Epidermal melanocyte (primary cell): ENCODE results near the gene EFCAB6.

Experiments used
- DNase-seq: peaks from one replicate; pipeline ENCODE4 v3.0.0; 2011; ENCODE audit warnings: low spot score; ENCODE audit not compliant: insufficient read length

The EFCAB6 gene

DNA sequence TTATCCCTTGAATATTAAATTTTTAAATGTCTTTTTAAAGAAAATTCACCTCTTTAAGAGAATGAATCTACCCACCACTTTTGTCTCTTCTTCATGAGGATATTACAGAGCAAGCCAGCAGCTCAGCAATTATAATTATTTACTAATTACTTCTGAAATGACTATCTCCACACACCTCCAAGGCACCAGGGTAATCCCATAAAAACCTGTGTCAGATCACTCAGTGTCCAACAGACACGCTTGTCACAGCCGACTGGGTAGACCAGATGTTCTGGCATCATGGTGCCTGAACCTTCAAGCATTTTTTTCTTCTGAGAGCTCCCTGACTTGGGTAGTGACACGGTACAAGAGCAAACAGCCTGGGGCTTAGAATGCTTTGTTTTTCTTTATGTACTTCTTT, 61.4 kb downstream of the EFCAB6 start:
- DNase-seq, result no peak

DNA sequence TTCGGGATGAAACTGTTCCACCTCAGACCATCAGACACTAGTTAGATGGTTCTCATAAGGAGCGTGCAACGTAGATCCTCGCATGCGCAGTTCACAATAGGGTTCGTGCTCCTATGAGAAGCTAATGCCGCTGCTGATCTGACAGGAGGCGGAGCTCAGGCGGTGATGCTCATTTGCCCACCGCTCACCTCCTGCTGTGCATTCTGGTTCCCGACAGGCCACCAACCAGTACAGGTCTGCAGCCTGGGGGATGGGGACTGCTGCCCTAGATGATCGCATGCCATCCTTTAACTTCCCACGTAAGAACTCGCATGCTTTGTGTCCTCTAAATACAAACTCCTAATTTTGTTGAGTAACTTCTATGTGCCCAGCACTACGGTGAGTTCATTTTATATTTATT, 62.6 kb downstream of the EFCAB6 start:
- no peak for DNase-seq

DNA sequence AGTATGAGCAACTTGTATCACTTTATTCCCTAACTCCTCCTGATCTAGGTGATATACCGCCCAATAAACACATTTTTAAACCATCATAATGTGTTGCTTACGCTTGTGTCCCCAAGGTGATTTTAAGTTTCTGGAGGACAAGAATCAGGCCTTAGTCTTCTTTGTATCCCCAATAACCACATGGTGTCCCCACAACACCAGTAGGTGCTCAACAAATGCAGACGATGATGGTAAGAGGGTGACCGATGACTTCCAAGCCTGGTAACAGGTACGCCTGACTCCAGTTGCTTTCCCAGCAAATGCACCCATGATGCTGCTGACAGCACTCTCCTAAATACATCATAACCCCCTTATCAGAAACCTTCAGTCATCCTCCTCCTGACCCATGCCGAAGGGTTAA, 64.2 kb downstream of the EFCAB6 start:
- DNase-seq, result no peak

DNA sequence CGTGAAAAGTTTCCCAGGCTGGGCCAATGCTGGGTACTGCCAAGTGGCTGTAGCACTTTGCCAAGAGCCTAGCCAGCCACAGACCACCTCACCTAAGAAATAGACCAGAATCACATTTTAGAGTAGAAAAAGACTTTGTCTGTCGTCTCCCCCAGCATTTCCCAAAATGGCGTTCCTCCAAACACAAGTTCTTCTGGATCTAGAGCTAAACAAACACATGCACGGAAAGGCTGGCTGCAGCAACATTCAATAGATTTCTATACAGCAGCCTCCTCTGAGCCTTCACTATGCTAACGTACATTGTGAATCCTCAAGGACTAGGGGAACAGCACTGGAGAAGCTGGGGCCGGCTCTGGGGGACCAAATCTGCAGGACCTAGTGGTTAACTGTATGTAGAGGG, 65.0 kb downstream of the EFCAB6 start:
- no peak for DNase-seq

DNA sequence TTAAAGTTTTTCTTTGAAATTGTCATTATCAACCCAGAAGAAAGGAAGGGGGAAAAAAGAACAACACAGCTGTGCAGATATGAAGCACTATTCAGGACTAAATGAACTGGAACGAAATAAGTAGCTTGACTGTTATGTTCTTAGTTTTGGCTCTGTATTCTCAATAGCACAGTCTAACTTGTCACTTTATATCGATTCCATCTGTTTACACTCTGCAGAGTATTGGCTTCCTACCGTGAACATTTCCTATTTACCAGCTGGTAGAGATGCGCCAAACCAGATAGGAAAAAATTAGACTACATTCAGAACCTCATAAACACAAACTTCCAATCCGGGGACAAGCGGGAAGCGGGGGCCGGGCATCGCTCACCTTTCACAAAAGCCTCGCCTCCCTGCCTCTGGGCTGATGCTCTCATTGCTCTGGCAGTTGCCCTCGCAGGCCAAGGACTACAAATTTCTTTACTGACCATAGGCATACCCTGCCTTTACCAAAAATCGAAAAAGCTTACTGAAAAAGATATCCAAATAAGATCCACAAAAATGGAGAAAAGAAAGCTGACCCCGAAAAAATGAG, 66.2 kb downstream of the EFCAB6 start:
- DNase-seq, result no peak

DNA sequence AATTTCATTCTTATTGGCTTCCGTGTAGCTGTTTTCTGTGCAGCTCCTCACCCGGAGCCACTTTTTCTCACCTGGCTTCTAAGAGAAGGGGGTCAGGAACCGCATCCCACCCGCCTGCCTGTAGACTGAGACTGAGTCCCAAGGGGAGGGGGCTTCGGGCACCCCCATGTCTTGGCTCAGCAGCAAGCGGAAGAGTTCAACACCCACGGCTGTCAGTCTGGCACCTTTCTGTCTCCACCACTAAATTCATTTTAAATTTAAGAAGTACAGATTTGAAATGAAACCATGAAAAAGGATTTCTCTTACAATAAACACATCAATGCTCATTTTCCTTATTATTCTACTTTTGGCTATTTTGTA, 66.7 kb downstream of the EFCAB6 start:
- DNase-seq, result no peak

DNA sequence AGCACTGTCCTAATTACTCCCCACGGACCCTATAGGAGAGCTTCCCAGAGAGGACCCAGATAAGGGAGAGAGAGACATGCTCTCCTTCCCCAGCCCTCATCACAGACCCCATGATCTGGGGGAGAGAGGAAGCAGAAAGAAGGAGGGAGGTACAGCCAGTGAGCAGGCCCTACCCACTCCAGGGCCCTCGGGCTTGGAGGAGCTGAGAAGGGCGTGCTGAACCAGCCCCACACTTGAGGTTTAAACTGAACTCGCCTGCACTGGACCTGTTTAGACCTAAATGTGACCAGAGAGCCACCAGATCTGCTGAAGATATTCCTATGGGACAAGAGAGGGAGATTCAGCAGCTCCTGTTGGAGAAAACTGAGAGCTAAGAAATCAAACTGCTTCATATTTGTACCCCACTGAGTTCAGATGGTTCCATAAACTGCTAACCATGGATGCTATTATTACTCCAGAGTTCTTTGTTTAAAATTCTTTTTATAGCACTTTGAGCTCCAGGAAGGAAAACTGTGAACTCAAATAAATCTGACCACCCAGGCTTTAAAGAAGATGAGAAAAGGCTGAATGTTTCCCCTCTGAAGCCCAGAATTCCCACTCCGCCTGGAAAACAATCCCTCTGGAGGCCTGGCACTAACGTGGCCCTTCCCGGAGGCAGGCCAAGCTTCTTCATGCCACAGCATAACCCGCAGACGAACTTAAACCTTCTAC, 67.2 kb downstream of the EFCAB6 start:
- DNase-seq, result no peak

DNA sequence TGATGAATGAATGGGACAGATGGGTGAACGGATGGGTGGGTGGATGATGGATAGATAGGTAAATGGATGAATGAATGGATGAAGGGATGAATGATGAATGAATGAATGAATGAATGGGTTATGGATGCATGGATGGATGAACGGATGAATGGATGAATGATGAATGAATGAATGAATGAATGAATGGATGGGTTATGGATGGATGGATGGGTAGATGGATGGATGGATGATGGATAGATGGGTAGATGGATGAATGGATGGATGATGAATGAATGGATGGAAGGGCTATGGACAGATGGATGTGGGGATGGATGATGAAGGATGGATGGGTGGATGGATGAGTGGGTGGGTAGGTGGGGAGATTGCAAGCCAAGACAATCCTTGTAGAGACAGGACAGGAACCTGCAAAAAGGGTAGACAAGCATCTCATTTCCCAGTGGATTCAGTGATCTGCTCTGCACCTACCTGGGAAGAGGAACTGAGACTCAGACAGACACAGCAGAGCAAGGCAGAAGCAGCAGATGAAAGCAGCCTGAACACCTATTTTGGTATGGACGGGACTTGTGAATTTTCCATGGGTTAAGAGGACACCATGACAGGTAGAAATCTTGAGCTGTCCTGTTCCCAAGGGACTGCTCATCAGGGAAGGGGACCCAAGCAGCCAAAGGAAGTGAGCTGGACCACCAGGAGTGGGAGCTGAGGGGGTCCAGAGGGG, 68.0 kb downstream of the EFCAB6 start:
- DNase-seq, result no peak

DNA sequence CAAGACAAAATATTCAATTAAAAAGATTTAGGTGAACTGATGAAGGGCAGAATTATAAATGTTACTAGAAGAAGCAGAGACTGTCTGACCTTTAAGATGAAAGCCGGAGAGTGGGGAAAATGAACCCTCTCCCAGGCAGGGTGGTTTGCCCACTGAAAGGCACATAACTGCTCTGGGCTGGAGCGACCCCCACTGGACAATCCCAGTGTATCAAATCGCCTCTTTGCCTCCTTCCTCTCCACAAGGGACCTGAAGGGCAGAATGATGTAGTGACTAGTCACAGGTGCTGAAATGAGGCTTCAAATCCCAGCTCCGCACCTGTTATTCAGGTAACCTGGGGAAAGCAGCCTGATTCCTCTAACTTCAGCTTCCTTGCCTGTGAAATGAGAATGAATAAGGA, 69.0 kb downstream of the EFCAB6 start:
- no peak for DNase-seq

DNA sequence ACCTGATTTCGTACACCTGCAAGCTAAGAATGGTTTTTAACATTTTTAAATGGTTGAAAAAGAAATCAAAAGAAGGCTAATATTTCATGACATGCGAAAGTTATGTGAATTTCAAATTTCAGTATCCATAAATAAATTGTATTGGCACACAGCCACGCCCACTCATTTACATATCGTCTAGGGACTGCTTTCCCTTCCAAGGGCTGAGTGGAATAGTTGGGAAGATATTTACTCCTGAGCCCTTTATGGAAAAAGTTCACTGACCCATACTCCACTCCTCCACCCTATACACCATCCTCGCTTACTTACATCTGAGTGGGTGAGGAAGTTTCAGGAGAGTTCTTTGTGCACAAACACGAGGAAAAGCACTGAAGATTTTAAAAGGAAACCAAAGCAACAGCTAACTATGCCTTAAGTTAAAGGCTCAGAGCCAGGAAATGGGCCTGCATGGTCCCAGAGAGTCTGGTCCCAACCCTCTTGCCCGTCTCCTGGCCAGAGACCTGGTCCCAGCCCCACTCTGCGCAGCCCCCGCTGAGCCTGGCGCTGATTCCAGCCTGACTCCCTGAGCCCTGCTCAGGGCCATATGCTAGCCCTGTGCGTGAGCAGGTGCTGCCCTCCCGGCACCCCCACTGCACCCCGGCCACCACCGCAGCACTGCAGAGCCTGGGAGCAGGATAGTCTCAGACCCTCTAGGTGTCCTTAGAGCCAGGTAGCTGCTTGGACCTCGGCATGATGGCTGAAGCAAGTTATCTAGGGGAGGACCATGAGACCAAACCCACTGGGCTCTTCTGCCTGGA, 69.8 kb downstream of the EFCAB6 start:
- no peak for DNase-seq

DNA sequence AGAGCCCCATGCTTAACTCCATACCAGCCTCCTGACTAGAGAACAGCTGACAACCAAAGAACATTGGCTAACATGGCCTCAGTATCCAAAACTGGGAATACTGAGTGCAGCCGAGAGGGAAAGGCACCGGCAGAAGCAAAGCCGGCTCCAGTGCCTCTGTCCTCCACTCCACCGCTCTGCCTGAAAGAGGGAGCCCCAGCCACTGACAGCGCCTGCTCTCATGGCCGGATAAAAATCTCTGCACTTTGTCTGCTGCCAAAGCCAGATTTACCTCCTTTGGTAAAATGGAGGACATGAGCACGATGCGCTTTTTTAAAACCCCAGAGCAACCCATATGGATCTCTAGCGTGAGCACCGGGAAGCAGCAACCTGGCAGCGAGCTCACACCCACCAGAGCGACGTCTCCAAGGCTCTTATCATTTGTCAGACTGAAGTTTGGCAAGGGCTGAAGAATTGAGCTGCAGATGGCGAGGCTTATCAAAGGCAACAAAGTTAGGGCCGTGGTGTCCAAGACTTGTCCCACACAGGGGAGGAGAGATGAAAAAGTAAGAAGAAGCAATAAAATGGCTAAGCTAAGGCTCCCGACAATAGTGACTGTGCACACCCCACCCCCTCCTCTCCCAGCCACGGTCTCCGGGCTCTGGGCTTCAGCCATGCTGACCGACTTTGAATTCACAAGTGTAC, 71.4 kb downstream of the EFCAB6 start:
- DNase-seq, result no peak

DNA sequence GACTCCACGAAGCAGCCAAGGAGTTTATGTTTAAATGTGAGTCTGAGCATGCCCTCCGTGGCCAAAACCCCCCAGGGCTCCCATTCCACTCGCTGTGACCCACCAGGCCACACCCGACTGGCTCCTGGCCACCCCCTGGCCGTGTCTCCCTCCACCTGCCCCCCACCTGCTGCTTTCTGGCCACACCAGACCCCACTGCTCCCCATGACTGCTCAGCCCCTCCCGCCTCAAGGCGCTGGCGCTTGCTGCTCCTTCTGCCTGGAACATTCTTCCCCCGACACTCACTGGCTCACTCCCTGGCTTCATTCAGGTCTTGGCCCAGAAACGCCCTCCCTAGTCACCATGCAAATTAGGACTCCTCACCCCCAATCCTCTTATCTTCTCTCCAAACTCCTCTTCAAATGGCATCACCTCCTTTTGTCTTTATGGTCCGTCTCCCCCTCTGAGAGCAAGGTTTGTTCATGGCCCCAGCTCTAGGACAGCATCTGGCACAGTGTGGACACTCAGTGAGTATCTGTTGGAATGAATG, 72.2 kb downstream of the EFCAB6 start:
- no peak for DNase-seq

DNA sequence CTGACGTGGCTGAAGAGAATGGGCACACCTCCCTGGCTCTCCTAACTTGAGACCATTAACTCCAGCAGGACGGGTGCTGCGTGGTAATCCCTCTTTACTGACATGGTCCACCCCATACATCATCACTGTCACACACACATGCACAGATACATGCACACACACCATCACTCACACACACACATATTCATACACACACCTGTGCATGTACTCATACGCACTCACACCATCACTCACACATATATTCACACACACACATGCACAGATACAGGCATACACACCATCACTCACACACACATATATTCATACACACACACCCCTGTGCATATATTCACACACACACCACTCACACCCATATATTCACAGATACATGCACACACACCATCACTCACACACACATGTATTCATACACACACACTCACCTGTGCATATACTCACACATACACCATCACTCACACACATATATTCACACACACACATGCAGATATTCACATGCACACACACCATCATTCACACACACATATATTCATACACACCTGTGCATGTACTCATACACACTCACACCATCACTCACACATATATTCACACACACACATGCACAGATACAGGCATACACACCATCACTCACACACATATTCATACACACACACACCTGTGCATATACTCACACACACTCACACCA, 74.8 kb downstream of the EFCAB6 start:
- no peak for DNase-seq

DNA sequence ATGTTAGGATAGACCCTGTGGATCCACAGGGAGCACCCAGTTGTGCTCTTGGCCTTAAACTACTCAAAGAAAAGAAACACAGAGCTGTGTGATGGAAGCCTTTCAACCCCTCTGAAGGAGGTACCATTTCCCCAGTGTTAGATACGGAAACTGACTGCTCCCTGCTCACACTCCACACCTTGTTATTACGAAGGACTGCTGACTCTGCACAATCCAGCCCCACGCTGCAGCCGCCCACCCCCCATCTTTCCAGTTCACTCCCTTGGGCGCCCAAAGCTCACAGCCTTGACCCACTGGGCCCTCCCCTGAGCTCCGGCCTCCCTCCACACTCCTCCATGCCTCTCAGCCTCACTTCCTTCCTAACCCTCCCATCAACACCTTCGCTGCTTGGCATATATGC, 75.5 kb downstream of the EFCAB6 start:
- no peak for DNase-seq

DNA sequence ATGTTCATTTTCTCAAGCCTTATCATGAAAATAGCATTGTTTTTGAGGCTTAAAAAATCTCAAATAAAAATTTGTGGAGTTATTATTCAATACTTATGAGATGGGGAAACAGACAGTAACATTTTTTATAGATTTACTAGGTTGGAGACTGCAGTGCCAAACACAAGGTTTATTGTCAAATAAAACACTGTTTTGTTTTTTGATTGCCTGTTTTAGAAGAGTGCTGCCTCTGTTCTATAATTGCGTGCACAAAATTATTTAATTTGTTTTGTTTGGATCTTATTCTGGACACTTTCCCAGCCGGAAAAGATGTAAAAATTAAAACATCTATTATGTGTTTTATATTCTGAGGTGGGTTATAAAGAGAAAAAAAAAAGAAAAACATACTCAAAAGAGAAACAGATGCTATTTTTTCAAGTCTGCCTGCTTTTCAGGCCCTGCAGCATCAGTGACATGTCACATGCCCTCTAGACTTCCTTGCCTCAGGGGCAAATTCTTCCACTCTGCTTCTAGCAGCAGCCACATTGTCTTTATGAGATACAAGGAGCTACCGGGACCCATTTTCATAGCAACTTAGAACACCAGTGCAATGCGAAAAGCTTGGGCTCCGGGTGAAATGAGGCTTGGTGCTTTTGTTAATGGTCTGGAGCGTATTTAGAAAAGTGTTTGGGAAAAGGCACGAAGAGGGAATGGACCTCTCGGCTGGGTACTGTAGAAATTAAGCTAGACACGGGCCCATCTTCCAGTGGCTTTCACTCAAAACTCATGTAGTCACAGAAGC, 77.5 kb downstream of the EFCAB6 start:
- DNase-seq, result peak; percentile 40

DNA sequence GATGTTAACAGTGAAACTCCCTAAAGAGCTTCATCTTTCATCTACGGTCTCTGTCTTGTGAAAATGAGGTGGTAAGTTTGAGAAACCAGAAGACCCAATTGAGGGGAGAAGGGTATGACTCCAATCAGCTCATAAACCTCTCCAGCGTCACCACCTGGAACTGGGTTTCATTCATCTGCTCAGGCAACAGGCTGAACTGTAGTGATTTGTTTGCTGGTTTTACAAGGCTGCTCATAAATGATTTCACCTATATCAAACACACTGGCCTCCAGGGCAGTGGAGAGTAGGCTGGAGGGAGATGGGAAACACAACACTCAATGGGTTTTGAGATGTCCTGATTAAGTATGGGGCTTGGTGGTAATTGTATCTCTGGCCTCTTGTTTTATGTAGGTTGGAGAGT, 79.0 kb downstream of the EFCAB6 start:
- no peak for DNase-seq

DNA sequence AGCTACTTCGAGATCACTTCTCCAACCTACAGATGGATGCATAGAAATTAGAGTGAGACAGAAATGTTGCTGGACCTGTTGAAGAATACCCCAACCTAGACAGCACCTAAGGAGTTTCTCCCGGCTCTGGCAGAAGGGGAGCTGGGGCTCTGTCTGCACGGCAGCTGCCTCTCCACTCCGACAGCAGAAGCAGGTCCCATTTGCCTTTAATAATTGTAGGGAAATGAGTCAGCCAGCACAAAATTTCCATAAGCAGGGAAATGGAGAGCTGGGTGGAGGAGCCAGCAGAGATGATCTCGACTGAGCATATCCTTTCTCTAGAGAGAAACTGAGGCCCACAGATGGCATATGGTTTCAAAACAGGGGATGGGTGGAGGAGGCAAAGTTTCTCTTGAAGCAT, 80.1 kb downstream of the EFCAB6 start:
- no peak for DNase-seq

DNA sequence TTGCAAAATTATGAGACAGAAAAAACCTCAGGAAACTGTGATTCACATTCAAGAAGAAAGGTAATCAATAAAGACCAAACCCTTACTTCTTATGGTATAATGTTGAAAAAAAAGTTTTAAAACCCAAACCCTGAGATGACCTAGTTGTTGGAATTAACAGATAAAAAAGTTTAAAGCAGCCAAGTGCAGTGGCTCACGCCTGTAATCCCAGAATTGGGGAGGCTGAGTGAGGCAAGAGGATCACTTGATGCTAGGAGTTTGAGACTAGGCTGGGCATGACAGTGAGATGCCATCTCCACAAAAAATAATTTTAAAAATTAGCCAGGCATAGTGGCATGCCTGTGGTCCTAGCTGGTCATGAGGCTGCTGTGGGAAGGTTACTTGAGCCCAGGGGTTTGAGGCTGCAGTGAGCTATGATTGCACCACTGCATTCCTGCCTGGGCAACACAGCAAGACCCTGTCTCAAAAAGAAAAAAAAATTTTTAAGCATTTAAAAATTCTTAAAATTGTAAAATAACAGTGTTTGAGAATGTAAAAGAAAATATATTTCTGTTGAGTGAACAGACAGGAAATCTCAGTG, 85.1 kb downstream of the EFCAB6 start:
- no peak for DNase-seq

DNA sequence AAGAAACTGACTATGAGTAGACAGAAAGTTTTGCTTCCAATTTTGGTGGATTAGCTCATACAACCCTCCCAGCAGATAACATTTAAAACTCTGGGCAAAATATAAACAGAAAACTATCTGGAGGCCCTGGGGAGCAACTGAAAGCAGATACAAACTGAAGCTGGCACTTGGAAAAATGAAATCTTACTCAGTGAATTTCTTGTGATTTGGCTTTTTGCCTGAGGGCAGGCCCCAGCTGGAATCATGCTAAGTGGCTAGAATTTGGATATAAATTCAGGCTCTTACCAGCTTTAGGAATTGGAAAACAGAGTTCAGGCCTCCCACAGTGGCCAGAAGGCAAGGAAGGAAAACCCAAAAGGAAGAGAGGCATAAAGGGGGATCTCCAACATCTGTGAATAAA, 85.8 kb downstream of the EFCAB6 start:
- DNase-seq, result peak; percentile 61

DNA sequence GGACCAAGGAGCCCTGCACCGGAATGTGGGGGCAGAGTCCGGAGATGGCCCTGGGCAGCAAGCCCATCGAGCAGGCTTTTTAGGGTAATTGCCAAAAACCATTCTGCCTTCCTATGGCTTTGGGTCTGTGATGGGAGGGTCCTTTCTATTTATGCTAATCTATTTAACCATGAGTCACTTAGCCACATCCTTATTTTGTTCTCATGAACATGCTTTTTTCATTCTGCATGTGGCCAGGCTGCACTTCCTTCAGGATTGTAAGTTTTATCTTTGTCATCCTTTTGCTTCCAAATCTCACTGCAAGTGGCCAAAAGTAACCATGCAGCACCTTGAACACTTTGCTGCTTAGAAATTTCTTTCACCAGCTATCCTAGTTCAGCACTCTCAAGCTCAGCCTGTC, 88.3 kb downstream of the EFCAB6 start:
- no peak for DNase-seq
